Stimulated activated CD8-positive, alpha-beta memory T cell treated with anti-CD3 and anti-CD28 coated beads, Interleukin-7, amount 100 ng/mL, for 48 hours (primary cell): ENCODE results near the gene RRN3.
"Not testable (repeated sequence)": the region's sequence is repeated elsewhere in the genome, so short reads cannot be mapped to it uniquely, and the experiment has no call there.

ENCODE experiments used
- DNase-seq, 2 donors: peaks; one replicate each; pipeline ENCODE4 v3.0.0-alpha.2; 2020; ENCODE audit warnings: low read depth in 1 of 2; ENCODE audit errors: extremely low read depth in 1 of 2

RRN3 gene

GRCh38 chr16:15093955-15094827, at the start of gene RRN3:
Gene RRN3, minus strand, starts transcription at chr16:15094272. Its CDS starts 39 bp downstream, at chr16:15094233.
- peak; percentile 82 to 84 for DNase-seq

DNA sequence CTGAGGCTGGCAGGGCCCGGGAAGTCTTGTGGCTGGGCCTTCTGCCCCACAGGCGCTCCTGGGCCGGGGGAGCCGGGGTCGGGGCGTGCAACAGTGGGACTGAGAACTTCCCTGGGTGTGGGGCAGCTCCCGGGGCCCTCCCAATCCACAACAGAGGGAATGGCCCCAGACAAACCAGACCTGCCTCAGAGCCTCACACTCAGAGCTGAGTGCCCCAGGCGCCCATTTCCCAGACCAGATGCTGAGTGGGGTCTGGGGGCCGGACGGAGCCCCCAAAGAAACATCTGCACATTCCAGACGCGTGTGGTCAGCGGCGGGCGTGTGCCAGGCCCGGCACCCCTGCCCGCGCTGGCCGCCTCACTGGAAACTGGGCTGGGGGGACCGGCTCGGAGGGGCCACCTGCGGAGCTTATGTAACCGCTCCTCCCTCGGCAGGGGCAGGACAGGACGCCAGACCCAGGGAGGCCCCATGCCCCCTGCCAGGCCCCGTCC, 49.6 kb upstream of the RRN3 start:
- DNase-seq = not testable (repeated sequence)

DNA sequence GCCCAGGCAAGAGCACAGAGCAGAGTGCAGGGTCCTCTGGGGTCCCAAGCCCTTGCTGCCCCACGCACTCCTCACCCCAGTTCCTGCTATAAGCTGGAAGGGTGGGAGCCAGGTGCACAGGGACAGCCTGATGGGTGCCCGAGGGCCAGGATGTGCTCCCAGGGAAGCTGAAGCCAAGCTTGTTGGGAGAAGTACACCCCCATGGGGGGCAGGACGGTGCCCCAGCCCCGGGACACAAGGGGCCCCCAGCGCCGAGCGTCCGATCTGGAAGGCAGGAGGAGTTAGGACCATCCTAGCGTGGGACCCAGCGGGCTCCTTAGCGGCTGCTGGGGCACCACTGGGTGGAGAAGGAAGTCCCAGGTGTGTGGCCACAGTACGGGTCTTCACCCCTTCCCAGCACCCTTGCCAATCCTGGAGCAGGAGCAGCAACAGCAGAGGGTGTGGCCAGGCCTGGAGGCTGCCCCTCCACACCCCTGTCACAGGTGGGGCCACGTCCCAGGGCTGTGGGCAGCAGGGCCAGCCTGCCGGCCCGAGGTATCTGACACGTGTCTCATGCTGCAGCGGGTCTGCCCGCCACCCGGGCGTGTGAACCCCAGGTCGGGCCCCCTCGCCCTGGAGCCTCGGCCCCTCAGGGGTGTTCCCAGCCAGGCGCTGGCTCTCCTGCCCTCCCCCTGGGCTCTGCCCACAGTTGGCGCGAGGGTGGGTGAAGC, 49.0 kb upstream of the RRN3 start:
- DNase-seq = not testable (repeated sequence)

DNA sequence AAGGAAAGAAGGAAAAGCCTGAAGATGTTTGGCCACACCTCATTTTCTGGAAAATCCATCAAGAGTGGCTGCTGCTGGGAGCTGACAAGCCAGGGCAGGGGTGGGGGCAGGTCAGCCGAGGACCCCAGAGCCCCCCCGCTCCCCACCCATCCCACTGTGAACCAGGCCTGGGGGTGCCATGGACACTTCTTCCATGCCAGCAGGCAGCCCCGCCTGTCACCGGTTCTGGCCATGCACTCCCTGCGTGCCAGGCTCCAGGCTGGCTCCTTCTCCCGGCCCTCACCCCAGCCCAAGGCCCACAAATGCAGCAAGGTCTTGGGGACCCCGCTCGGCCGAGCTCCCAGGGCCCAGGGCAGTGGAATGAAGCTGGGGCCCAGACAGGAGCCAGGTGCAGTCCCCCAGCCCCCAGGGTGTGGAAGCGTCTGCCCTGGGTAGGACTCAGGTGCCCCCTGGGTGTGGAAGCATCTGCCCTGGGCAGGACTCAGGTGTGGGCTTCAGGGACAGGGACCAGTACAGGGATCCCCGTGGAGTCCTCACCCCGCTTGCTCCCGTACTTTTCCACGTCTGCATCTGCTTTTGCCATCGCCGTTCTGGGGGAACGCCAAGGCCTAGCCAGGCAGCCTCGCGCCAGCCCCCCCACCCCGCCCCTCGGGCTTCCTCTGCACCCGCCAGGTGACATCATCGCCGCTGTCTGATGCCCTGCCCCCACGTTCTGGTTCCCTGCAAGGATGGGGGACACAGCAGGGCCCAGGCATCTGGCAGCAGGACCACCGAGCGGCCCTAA, 48.2 kb upstream of the RRN3 start:
- DNase-seq = not testable (repeated sequence)

DNA sequence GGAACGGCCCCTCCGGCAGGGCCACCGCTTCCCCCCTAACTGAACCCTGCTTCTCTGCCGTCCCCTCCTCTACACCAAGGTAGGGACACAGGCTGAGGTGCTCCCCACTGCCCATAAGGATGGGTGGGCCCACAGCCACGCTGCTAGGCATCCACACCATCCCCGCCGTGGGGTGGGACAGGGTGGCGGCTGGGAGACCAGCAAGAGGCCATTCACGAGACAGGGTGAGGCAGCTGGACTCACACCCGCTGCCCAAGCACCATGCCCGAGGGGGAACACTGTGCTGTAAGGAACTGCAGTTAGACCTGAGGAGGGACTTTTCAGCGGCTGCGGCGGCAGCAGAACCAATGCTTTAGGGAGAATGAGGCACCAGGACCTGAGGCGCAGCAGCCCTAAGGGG, 47.5 kb upstream of the RRN3 start:
- DNase-seq = no peak

GRCh38 chr16:15140444-15141365, 46.6 kb upstream of the RRN3 start:
- not testable (repeated sequence) for DNase-seq

- not testable (repeated sequence) for DNase-seq
Measured at GRCh38 chr16:15137514-15137913, 43.4 kb upstream of the RRN3 start.

DNA sequence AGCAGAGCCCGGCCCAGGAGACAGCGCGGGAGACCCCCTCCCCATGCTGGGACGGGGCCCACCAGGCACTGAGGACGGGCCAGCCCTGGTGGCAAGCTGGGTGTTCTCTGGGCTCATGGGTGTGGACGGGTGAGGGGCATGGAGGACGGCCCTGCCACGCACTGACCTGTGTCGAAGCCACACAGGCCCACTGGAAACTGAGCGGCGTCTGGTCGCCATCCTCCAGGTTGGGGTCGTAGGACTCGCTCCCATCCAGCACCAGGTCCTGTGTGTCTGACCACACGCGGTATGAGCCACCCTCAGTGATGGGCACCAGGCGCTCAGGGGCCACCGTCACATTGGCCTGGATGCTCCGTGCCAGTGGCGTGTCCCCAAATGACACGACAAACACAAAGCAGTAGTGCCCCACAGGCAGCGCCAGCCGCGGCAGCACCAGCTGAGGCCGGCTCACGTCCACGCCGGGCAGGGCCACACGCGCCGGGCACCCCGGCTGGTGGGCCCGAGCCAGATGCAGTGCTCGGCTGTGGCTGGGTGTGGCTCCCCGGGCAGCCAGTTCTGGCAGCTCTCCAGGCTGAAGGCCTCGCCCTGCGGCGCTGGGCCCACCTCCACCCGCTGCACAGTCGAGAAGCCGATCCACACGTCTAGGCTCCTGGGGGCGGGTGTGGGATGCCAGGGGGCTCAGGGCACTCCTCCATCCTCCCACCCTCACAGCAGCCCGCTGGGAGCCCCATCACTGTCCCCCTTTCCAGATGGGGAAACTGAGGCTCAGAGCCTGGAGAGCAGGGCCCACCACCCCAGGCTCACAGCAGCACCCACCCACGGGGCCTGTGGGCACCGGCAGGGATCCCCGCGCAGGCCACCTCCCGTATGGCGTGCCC, 41.6 kb upstream of the RRN3 start:
- not testable (repeated sequence) for DNase-seq

DNA sequence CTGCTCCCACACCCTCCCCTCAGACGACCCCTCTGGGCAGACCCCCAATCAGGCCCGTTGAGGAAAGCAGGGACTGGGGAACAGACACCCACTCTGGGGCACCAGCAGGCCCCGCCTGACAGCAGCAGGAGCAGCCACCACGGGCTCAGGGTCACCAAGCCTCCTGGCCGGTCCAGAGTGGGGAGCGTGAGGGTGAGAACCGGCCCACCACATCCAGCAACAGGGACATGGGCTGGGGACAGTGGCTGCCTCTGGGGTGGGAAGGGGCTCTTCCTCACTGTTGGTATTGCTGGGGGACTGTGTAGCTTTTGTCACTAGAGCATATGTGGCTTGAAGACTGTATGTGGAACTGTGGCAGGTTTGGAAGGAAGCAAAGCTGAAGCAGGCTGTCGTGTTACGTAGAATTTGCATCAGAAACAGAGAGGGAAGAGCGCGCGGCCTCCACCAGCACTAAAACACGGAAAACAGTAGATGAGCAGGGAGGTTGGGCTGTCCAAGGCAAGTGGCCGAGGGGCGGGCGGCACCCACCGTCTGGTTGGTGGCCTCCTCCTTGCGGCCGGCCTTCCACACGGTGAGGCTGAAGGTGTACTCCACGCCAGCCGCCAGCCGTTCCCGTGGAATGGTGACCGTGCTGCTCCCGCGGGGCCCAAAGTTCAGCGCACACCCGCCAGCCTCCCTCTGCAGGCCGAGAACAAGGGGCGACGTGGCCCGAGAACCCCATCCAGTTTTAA, 40.8 kb upstream of the RRN3 start:
- DNase-seq = not testable (repeated sequence)

DNA sequence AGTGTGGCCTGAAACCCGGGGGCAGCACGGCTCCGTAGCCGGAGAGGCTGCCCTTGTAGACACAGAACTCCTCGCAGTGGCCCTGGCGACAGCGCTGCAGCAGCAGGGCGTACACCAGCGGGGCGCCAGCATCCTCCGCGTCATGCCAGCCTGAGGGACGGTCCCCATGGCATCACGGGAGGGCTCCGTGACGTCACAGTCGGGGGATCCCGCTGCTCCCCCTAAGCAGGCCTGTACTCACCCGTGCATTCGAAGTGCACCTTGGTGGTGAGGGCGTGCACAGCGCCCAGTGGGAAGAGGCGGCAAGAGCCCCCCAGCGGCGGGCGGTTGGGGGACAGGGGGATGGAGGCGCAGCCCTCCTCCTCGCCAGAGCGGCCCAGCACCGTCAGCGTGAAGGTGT, 39.5 kb upstream of the RRN3 start:
- DNase-seq = not testable (repeated sequence)

GRCh38 chr16:15132719-15133428, 38.8 kb upstream of the RRN3 start:
- not testable (repeated sequence) for DNase-seq

- not testable (repeated sequence) for DNase-seq
Measured at GRCh38 chr16:15130943-15131700, 37.0 kb upstream of the RRN3 start.

DNA sequence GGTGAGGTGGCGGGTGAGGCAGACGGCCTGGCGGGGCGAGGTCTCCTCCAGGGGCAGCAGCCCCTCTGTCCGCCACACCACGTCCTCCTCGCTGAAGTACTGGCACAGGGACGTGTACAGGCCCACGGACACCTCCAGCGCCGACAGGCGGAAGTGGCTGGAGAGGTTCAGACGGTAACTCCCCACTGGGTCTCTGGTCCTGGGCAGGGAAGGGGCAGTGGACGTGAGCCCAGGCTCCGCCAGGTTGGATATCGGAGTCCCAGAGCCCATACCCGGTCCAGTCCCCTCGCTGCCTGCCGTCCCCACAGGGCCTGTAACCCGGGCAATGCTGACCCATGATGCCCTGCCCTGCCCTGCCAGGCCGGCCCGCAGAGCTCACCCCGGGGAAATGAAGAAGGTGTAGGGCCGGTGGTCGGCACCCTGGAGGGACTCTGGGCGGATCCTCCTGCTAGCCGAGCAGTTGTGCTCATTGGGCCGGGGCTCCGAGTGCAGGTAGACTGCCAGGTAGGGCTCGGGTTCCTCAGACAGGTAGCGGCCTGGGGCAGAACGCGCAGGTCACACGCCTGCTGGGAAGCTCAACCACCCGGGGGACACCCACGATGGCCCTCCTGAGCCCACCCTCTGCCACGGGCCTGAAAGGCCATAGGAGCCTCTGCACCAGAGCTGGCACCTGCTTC, 36.3 kb upstream of the RRN3 start:
- DNase-seq = not testable (repeated sequence)

DNA sequence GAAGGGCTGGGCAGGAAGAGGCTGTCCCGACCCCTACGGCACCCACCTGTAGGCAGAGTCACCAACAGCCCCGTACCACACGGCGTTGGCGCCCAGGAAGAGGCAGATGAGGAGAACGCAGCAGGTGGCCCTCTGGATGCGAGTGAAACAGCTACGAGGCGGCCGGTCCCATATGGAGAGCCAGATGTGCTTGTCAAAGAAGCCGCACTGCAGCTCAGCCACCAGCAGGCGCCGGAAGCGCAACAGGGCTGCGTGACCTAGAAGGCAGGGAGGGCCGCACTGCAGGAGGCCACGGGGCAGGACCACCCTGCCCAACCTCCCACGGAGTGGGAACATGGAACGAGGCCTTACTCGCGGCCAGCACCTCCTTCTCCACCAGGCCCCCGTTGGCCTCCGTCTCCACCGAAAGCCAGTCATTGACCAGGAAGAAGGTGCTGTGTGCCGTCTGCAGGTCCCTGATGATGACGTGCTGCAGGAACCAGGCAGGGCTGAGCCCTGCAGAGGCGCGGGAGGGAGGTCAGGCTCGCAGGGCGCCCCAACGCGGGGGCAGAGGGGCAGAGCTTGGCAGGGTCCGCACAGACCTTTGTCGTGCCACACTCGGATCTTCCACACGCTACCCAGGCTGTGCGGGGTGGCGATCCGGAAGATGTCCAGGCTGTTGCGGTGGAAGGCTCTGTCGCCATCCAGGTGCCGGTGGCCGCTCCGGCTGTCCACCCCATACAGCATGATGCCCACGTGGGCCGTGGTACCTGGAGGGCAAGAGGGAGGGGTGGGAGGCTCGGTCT, 33.8 kb upstream of the RRN3 start:
- not testable (repeated sequence) for DNase-seq

- DNase-seq = not testable (repeated sequence)
Measured at GRCh38 chr16:15100372-15100987, 6.4 kb upstream of the RRN3 start.
